NOMO-1 treated with dmso at 0.1 percent for 144 hours (cell line): ENCODE data around the gene PSMD1.
"Not testable (repeated sequence)": the region's sequence is repeated elsewhere in the genome, so short reads cannot be mapped to it uniquely, and the experiment has no call there.

Experiments used
- DNase-seq: peaks from one replicate; lab custom pipeline; 2025; ENCODE audit not compliant: unreplicated experiment; lab: John Stamatoyannopoulos, UW

The PSMD1 gene

DNA sequence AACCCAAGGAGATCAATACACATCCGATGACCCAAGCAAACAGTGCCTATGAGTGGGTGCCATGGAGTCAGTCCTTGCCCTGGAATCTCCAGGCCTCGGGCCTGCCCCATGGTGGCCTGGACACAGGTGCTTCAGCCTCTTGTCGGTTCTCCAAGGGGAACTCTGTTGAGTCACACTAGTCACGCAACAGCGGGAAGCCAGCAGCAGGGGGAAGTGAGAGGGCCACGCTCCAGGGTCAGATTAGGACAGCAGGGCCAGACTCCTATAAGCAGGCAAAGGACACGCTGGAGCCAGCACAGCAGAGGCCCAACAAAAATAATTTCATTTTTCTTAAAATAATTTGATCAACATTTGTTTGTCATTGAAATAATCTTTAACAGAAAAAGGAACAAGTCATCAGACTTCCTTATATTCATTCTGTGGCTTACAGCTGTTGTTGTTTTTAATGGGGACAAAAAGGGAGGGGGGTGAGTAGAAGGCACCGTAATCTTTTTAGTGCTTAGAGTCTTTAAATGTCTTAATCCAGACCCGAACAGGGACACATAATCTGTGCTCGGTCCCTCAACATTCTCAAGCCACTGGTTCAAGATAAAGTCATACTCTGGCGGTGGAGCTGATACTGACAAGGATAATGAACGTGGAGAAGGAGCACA lies 125.3 kb downstream of the PSMD1 start:
- DNase-seq = peak; percentile 51

DNA sequence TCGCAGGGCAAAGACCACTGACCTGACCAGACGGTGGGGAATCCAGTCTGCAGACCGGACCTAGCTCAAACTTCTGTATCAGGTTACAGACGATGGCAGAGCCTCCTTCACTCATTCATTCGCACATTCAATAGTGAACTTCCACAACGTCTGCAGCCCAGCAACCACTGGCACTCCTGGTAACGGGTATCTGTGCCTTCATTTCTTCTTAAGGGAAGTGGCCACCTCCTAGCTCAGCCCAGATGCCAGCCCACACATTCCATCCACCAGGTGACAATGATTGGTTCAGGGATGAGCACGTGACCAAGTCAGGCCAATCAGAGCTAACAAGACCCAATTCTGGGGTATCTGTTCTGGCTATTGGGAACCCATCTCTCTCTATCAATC lies 125.8 kb downstream of the PSMD1 start:
- no peak for DNase-seq

DNA sequence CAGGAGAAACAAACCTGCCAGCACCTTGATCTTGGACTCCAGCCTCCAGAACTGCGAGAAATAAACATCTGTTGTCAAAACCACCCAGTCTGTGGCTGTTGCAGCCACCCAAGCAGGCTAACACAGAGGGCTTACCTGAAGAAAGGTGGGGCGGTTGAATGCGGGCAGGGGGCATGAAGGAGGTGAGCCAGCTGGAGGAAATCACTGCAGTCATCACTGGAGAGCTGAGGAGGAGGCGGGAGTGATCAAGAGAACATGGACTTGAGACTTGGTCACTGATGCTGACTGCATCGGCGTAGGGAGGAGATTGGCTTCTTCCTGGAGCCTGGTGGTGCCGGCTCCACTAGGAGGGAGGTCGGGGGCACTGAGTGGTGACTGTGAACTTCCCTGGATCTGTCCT lies 127.2 kb downstream of the PSMD1 start:
- no peak for DNase-seq

DNA sequence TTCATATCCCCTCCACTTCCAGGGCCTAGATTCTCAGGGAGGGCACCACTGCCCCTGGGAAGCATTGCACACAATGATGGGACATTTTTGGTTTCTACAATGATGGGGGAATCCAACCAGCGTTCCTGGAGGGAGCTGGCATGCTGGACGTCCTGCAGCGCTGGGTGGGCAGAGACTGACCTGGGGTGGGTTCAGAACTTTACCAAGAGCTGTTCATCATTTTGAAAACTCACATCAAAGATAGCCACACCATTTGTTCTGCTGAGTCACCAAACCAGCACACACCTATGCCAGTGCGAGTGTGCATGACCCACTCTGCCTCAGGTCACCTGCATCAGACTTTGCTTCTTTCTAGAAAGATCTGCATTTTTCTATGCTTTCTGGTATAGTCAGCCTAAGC lies 127.7 kb downstream of the PSMD1 start:
- no peak for DNase-seq

DNA sequence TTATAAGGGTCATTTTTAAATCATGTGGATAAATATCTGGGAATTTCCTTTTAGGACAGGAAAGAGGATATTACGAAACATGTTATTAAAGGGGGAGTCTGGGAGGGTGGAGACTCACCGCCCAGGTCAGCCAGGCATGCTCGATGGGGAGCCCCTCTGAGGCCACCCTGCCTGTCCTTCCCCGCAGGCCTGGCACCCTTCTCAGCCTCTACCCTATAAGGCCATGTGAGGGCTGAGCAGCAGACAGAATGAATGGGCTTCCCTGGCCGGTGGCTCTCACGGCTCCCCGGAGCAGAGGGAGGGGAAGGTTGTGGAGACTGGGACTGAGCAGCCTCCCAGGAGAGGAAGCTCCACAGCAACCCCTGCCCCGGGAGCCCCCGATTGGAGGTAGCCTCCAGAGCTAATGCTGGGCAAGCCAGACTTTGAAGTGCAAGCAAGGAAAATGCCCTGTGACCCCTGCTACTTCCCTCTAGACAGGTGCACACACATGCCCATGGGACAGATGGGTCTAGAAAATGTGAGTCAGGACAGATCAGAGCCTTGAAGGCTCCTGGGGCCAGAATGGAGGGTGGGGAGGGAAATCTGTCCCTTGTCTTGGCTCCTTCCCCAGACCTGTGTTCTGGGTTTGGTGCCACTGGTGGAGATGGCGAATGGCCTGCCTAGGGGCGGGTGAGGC lies 128.5 kb downstream of the PSMD1 start:
- DNase-seq = no peak

DNA sequence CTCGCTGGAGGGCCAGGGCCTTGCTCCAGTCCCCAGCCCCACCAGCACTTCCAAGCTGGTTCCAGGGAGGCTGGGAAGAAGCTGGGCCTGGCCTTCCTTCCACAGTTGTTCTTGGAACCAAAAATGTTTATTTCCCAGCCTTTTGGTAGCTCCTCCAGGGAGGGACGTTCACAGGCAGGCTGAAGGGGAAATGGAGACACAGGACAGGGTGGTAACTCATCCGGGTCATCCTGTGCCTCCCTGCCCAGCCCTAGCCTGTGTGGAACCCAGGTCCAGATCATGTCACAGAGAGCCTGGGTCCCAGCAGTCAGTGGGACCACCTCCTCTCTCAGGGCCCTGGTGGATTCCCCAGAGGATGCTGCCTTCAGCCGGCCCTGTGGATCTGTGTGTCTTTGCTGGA lies 129.2 kb downstream of the PSMD1 start:
- no peak for DNase-seq

DNA sequence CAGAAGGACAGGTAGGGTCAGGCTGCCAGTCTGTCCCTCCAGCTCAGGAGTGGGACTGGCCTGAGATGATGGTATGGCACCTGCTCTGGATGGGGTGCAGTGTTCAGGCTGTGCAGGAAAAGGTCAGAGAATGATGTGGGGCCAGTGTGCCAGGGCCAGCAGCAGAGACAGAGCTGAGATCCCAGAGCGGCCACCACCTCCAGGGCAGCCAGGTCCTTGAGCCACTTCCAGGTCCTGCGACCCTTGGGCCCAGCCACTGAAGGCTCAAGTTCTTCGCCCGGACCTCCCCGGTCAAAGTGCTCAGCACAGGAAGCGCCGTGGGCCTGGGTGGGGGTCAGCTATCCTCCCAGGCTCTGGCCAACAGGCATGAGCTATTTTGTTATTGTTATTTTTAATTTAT lies 129.7 kb downstream of the PSMD1 start:
- DNase-seq = no peak

DNA sequence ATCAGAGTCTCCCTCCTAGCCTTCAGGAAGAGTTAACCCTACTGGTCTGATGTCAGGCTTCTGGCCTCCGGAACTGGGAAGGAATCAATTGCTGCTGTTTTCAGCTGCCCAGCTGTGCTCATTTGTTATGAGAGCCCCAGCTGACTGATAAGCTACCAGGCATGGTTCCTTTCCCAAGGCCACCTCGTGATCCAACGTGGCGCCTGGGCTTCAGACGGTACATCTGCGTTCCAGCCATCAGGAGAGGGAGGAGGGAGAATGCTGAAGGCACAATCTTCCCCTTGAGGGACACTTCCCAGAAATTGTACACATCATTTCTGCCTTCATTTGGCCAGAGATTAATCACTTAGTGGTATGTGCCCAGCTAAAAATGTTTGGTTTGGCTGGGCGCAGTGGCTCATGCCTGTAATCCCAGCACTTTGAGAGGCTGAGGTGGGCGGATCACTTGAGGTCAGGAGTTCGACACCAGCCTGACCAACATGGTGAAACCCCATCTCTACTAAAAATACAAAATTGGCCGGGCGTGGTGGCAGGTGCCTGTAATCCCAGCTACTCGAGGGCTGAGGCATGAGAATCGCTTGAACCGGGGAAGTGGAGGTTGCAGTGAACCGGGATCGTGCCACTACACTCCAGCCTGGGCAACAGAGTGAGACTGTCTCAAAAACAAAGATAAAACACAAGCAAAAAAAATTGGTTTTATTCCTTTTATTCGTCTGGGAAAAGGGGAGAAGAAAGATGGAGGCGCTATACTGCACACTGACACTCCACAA lies 131.3 kb downstream of the PSMD1 start:
- DNase-seq = no peak

DNA sequence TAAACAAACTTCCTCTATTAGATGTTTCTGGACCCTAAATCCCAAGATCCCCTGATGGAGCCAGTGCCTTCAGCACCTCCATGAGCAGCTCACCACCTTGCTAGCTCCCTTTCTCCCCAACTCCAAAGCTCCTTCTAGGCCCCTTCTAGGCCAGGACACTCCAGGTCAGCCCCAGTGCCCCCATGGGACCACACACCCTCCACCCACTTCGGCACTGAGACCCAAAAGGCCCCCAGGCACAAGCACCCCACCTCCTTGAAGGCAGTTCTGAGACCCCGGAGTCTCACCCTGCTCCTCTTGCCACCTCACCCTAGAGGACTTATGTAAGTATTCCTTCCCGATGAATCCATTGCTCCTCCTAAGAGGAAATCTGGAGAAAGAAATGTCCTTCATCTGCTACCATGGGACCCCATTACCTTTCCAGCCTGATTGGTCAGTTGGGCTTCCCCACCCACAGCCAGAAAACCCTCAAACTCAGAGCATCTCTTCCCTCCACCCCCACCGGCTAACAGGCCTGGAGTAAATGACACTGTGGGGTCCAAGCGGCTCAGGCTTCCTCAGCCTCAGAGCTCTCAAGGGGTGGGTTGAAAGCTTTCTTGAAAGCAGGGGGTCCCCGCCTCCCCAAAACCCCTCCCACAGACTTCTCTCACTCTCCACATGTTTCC lies 132.0 kb downstream of the PSMD1 start:
- DNase-seq = no peak

DNA sequence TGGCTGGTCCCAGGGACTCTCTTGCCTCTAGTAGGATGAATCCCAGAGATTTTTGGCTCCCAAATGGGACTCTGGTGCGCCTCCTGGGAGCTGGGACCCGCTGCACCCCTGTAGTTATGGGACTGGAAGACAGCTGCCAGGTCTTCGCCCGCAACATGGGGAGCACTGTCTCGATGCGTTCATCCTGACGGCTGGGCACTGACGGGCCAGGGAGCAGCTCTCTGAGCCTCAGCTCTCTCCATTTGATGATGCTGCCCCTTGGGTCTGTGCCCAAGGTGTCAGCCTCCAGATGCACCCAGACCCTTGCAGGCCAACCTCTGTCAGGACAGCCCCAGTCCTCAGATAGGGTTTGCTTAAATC lies 132.5 kb downstream of the PSMD1 start:
- DNase-seq = no peak

DNA sequence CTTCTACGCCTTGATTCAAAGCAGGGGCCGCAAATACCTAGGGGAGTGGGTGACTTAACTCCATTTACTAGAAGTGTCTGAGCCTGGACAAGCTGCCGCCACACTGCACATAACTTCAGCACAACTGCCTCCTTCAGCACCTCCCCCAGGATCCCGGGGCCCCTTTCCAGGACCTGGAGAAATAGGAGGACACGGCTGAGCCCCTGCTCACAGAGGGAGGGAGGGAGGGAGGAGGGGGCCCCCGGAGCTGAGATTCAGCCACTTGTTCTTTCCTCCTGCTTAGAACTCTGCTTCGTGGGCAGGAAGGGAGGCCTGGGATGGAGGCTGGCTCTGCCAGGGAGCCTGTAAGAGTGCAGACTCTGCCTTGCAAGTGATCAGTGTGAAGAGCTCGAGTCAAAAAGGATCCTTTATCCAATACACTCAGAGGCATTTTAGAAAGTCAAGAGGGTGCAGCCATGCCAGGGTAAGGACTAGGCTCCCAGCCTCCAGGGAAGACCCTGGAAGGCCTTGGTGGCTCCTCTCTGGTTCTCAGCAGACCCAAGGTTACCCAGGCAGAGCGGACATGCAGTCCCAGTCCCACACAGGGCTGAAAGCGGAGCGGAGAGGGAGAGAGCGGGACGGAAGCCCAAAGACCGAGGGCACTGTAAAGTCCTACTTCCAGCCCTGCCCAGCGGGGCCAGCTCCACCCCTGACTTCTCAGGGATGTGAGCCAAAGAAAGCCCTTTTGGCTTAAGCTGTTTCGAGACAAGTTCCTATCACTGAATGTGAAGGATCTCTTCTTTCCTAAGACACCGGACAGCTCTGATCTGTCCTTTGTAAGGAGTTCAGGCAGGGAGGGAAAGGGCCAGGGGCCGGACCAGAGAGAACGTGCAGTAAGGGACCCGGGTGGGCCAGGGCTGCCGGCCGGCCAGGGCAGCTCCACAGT lies 133.2 kb downstream of the PSMD1 start:
- DNase-seq = no peak

DNA sequence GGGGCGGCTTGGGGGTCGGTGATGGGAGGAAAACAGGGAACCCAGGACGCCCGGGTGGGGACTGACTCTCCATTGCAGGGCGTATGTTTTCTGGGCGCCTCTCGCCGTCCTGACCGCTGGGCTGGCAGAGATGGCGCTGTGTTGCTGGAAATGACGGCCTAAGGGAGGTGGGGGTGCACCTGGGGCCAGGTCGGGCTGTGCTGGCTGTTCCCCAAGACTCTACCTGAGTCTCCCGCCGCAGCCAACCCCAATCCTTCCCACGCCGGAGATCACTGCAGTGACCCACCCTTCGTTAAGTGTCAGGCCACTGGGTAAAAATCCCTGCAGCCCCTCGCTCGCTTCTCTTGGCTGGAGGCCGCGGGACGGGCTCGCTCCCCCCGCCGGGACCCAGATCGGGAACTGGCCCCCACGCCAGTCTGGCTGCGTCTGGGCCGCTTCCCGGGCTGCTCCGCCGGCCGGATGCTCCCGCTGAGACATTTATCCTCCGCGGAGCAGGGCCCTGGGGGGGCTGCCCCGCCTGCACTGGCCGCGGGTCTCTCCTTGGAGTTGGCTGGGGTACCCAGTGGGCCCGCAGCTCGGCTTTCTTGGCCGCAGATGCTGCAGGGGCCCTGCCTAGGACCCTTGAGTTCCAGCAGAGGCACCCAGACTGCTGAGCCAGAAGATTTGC lies 134.0 kb downstream of the PSMD1 start:
- DNase-seq = no peak

DNA sequence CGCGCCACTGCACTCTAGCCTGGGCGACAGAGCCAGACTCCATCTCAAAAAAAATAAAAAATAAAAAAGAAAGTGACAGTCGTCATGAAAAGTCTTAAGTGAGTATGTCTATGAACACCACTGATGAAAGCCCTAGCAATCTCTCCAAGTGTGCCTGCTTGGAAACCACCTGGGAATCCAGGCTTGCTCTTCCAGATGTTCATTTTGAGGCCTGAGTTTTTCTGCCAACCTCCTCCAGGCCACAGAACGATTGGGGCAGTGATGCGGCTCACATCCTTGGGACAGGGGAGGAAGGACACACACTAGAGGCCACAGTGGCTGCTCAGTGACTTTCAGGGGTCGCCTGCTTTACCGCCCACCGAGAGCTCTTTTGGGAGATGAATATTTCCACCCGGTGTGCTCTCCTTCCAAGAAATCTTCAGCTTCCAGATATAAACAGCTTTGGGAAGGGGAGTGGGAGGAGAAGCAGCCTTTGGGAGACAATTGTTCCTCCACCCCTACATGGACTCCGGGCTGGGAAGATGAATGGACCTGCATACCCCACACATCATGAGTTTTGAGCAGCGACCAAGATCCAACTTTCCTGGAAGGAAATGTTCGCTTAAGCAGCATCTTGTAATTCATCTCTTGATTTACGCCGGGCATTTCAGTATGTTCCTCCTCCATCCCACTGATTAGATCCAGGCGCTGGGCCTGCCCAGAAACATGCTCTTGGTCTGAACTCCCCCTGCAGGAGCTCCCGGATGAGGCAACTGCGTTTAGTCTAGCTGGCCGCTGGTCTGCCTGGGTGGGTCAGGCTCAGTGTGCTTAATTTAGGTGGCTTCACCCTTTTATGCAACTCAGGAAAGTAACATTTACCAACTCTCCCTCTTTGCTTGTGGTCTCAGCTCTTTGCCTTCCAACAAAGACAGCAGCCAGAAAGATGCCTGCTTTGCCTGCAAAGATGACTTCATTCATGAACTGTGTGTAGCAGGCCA lies 135.5 kb downstream of the PSMD1 start:
- peak; percentile 73 for DNase-seq

DNA sequence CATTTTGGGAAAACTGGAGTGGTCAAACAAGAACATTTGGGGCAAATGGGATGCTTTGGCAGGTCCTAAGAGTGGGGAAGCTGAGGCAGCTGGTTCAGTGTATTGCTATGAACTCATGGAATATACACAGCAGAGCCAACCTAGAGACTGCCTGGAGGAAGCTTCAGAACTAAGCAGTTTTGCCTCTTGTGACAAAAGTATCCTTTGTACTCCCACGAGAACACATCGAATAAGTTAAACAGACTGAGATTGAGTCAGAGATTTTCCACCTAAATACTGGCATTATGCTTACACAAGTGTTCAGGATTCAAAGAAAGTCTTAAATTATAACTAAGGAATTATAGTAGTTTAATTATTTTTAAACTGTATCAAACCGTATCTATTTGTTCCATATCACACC lies 136.5 kb downstream of the PSMD1 start:
- DNase-seq = no peak

DNA sequence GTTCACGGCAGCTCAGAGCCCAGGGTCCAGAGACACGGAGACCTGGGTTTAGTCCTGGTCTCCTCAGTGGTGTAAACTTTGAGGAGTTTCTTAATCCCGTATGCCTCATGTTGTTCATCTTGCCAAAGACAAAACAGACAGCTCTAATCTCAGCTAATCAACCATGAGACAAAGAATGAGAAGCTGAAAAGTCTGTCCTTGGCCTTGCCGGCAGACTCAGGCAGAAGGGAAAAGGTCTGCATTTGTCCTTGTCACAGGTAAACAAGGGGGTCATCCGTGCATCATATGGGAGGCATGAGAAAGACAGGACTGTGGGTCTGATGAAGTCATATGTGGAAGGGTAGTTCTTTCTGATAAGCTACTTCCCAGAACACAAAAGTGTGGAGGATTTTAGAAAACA lies 139.9 kb downstream of the PSMD1 start:
- DNase-seq = no peak

DNA sequence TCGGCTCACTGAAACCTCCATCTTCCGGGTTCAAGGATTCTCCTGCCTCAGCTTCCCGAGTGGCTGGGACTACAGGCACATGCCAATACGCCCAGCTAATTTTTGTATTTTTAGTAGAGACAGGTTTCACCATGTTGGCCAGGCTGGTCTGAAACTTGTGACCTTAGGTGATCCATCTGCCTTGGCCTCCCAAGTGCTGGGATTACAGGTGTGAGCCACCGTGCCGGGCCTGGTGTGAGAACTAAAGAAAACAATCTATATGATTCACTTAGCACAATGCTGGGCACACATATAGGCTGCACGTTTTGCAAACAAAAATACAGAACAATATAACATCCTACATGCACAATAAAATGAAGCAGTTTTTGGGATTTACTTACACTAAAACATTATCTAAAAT lies 140.5 kb downstream of the PSMD1 start:
- not testable (repeated sequence) for DNase-seq

DNA sequence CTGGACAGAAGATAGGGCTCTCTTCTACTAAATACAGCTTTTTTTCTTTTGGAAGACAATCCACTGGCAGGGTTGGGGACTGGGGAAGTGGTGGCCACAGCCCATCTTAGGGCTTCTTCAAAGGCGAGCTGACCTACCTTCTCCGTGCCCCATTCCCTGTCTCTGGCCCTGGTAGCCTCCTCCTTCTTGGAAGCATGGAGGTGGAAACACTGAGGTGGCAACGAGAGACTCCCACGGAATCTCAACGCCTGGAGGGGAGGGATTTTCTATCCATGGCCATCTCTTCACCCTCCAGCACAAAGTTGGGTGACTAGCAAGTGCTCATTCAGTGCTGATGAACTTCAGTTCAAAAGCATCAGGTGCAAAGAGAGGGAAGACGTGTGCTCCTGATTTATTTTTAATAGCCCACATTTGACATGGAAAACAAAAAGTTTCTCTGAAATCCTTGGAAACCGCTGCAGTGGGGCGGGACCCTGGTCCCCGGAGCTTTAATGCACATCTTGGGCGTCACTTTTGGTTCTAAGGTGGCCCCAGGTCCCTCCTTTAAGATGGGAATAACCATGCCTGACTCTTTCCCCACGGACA lies 141.1 kb downstream of the PSMD1 start:
- DNase-seq = no peak

DNA sequence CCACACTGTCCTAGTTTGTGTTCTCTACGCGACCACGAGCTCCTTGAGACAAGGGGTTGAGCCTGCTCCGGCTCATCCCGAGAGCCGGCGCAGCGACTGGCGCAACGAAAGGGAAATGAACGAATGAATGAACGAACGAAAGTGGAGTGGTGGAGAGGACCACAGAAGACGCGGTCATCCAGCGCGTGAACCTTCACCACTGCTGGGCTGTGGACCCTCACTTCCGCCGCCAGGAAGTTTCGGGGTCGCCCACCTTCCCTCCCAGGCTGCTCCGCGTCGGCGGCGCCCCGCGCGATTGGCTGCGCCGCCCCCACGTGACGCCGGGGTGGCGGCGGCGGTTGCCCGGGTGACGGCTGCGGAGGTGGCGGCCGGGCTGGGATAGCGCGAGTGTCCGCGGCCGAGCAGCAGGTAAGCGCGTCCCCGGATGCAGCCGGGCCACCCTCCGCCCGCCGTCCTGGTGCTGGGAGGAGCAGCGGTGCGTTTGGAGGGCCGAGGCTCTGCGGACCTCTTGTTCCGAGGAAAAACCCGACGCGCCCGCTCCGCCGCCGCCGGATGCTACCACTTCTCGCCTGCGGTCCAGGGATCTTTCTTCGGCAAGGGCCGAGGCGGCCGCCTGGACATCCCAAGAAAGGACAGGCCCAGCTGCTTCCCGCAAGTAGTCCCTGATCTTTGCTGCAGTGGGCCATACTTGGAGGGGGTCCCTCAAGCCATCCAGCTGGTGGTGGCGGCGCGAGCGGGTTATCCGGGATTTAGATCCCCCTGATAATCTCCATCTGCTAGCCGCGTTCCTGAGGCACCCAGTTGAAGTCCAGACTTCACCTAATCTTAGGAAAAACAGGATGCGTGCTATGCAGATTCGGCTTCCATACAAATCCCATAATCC lies 141.9 kb downstream of the PSMD1 start, which contains the start of gene ARMC9:
Gene ARMC9, plus strand, starts transcription at position 341 of the 883 bp plus-strand sequence. CDS start 7,608 bp downstream, outside the sequence.
- DNase-seq = peak; percentile 36
